Measurements from ENCODE around the gene MARS2. TPM values are rescaled to one million over a fixed set of nuclear protein-coding genes. Genes with fewer than 3 reads are reported as not detected.
"Not testable (repeated sequence)": the region's sequence is repeated elsewhere in the genome, so short reads cannot be mapped to it uniquely, and the experiment has no call there.

Gene MARS2
- polyA plus RNA-seq, 1 experiment, result 2.3 TPM

DNA sequence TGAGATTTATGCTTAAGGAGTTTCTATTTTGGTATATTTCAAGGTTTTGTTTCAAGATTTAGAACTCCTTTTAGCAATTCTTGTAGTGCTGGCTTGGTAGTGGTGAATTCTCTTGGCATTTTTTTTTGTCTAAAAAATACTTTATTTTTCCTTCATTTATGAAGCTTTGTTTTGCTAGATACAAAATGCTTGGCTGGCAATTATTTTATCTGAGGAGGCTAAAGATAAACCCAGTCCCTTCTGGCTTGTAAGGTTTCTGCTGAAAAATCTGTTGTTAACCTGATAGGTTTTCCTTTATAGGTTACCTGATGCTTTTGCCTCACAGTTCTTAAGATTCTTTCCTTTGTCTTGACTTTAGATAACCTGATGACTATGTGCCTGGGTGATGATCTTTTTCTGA lies 5.4 kb upstream of the MARS2 start:
- H3K4me3 ChIP-seq (ENCODE audit: low read depth, low read length); H3K36me3 ChIP-seq (ENCODE audit: control insufficient read depth, insufficient read depth, low read length); CTCF ChIA-PET; DNase-seq (ENCODE audit: low read depth); POLR2A ChIA-PET; H3K27me3 ChIP-seq (ENCODE audit: control insufficient read depth, insufficient read depth, low read length): not testable (repeated sequence)

DNA sequence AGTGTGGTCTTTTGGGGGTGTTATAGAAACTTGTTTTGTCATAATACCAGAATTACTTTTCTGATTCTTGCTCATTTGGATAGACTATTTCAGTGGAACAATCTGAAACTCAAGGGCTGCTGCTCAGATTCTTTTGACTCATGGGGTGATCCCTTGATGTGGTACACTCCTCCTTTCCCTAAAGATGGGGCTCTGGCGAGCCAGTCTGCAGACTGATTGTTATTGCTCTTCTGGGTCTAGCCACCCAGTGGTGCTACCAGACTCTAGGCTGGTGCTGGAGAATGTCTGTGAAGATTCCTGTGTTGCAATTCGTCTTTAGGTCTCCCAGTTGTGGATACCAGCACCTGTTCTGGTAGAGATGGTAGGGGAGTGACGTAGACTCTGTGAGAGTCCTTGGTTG lies 4.2 kb upstream of the MARS2 start:
- no peak overlapping the region for H3K4me3 ChIP-seq (ENCODE audit: low read depth, low read length)
- no peak for DNase-seq (ENCODE audit: low read depth)
- CTCF ChIA-PET, result interaction anchor here (1.0 kb wide), 1 partner anchor 78 kb away, joined by 3 read pairs; no protein-coding TSS in a partner anchor
- TF ChIP-seq, protein P1, sequence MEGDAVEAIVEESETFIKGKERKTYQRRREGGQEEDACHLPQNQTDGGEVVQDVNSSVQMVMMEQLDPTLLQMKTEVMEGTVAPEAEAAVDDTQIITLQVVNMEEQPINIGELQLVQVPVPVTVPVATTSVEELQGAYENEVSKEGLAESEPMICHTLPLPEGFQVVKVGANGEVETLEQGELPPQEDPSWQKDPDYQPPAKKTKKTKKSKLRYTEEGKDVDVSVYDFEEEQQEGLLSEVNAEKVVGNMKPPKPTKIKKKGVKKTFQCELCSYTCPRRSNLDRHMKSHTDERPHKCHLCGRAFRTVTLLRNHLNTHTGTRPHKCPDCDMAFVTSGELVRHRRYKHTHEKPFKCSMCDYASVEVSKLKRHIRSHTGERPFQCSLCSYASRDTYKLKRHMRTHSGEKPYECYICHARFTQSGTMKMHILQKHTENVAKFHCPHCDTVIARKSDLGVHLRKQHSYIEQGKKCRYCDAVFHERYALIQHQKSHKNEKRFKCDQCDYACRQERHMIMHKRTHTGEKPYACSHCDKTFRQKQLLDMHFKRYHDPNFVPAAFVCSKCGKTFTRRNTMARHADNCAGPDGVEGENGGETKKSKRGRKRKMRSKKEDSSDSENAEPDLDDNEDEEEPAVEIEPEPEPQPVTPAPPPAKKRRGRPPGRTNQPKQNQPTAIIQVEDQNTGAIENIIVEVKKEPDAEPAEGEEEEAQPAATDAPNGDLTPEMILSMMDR (IDR thresholded peaks at IDR 0.05; ENCODE audit: insufficient read depth, low read depth, low read length), result no peak
- no peaks in the 10 kb centered on the region for H3K27me3 ChIP-seq (ENCODE audit: control insufficient read depth, insufficient read depth, low read length)
- POLR2A ChIA-PET, result no interaction called here
- H3K36me3 ChIP-seq (ENCODE audit: control insufficient read depth, insufficient read depth, low read length), result no peaks in the 10 kb centered on the region

DNA sequence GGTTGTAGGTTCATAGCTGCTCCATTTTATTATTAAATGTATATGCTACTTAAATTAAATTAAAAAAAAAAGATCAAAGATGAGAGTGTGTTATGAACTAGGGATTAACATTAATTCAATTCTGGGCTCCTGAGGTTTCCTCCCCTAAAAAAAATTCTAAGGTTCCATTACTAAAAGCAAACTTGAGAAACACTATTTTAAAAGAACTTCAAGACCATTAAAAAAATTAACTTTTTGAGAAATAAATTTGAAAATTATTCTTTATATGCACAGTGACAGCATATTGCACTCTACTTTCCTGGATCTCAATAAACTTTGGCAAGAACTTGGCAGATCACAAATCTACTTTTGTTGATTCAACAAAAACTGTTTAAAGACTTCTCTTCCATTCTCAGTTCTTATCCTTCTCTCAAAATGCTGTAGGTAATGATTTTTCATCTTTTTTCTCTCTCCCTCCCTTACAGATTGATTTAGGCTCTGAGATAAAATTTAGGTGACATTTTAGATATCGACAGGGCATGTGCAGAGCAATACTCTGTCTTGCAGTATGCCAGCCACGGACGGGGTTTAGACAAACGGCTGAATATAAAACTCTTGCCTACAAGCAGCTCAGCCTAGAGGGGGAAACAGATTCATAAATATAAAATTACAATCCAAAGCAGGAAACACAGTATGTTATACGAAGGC lies 592 bp upstream of the MARS2 start:
- H3K36me3 ChIP-seq (ENCODE audit: control insufficient read depth, insufficient read depth, low read length), result no peaks in the 10 kb centered on the region

DNA sequence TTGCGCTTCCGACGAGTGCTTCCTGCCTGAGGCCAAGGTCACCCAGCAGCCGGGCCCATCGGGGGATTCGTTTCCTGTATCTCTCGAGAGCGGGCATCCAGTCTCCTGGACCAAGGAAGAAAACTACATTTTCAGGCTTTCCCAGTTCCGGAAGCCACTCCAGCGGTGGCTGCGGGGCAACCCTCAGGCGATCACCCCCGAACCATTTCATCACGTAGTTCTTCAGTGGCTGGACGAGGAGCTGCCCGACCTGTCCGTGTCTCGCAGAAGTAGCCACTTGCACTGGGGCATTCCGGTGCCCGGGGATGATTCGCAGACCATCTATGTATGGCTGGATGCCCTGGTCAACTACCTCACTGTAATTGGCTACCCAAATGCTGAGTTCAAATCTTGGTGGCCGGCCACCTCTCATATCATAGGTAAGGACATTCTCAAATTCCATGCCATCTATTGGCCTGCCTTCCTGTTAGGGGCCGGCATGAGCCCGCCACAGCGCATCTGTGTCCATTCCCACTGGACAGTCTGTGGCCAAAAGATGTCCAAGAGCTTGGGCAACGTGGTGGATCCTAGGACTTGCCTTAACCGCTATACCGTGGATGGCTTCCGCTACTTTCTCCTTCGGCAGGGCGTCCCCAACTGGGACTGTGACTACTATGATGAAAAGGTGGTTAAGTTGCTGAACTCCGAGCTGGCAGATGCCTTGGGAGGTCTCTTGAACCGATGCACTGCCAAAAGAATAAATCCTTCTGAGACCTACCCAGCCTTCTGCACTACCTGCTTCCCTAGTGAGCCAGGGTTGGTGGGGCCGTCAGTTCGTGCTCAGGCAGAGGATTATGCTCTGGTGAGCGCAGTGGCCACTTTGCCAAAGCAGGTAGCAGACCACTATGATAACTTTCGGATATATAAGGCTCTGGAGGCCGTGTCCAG lies 1.0 kb downstream of the MARS2 start:
- Histone ChIP-seq H3K27me3 (ENCODE audit: control insufficient read depth, insufficient read depth, low read length) (no peaks in the 10 kb centered on the region), H3K4me3 (ENCODE audit: low read depth, low read length) (peak overlapping the region; percentile 80), H3K36me3 (ENCODE audit: control insufficient read depth, insufficient read depth, low read length) (no peaks in the 10 kb centered on the region)
- TF ChIP-seq, protein P1 (IDR thresholded peaks at IDR 0.05; ENCODE audit: insufficient read depth, low read depth, low read length), result no peak
- CTCF ChIA-PET, result interaction anchor here (0.6 to 1.9 kb wide), 9 partner anchors 67 to 591 kb away, joined by 3 to 6 read pairs (median 3); no protein-coding TSS in a partner anchor
- no peak for DNase-seq (ENCODE audit: low read depth)
- POLR2A ChIA-PET, result no interaction called here

More for the DNA sequence above, 592 bp upstream of the MARS2 start:
- POLR2A ChIA-PET, result interaction anchor here (0.6 kb wide), 1 partner anchor 321 kb away, joined by 3 read pairs; no protein-coding TSS in a partner anchor
- TF ChIP-seq, protein P1 (IDR thresholded peaks at IDR 0.05; ENCODE audit: insufficient read depth, low read depth, low read length), result no peak
- CTCF ChIA-PET, result interaction anchor here (0.6 to 1.3 kb wide), 2 partner anchors 60 to 88 kb away, joined by 3 read pairs; no protein-coding TSS in a partner anchor
- Histone ChIP-seq H3K27me3 (ENCODE audit: control insufficient read depth, insufficient read depth, low read length) (no peaks in the 10 kb centered on the region), H3K4me3 (ENCODE audit: low read depth, low read length) (peak overlapping the region; percentile 37)
- DNase-seq (ENCODE audit: low read depth), result no peak

DNA sequence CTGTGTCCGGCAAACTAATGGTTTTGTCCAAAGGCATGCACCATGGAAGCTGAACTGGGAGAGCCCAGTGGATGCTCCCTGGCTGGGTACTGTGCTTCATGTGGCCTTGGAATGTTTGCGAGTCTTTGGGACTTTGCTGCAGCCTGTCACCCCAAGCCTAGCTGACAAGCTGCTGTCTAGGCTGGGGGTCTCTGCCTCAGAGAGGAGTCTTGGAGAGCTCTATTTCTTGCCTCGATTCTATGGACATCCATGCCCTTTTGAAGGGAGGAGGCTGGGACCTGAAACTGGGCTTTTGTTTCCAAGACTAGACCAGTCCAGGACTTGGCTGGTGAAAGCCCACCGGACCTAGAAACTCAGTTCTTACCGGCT lies 1.7 kb downstream of the MARS2 start:
- Histone ChIP-seq H3K27me3 (ENCODE audit: control insufficient read depth, insufficient read depth, low read length) (no peaks in the 10 kb centered on the region), H3K36me3 (ENCODE audit: control insufficient read depth, insufficient read depth, low read length) (no peaks in the 10 kb centered on the region), H3K4me3 (ENCODE audit: low read depth, low read length) (peak overlapping the region; percentile 80)
- ChIA-PET POLR2A (no interaction called here), CTCF (interaction anchor here (0.6 to 1.9 kb wide), 7 partner anchors 66 to 590 kb away, joined by 3 to 6 read pairs (median 4); no protein-coding TSS in a partner anchor)
- DNase-seq (ENCODE audit: low read depth), result no peak
- TF ChIP-seq, protein P1 (IDR thresholded peaks at IDR 0.05; ENCODE audit: insufficient read depth, low read depth, low read length), result no peak
